Activated CD4-positive, CD25-positive, alpha-beta regulatory T cell treated with anti-CD3 and anti-CD28 coated beads, Interleukin-2, amount 50 U/mL, for 72 hours (primary cell): ENCODE data around the gene NUP160.
"Not testable (repeated sequence)": the region's sequence is repeated elsewhere in the genome, so short reads cannot be mapped to it uniquely, and the experiment has no call there.

Experiments
- DNase-seq: peaks from one replicate; pipeline ENCODE4 v3.0.0; 2021

NUP160 gene

GRCh38 chr11:47784785-47785381 is 63.3 kb downstream of the NUP160 start:
- DNase-seq: no peak

- DNase-seq: no peak
Observed at GRCh38 chr11:47783087-47783610, 65.0 kb downstream of the NUP160 start.

GRCh38 chr11:47778878-47779483 is 69.2 kb downstream of the NUP160 start:
- DNase-seq: no peak

- DNase-seq: no peak
Observed at GRCh38 chr11:47775240-47775869, 72.8 kb downstream of the NUP160 start.

GRCh38 chr11:47773882-47774281 is 74.3 kb downstream of the NUP160 start:
- no peak for DNase-seq

GRCh38 chr11:47769556-47769955 is 78.6 kb downstream of the NUP160 start:
- not testable (repeated sequence) for DNase-seq

GRCh38 chr11:47768101-47768612 is 80.0 kb downstream of the NUP160 start:
- no peak for DNase-seq

GRCh38 chr11:47766509-47767227 is 81.5 kb downstream of the NUP160 start:
- peak; percentile 73 for DNase-seq

- DNase-seq: no peak
Observed at GRCh38 chr11:47765086-47765485, 83.1 kb downstream of the NUP160 start.

- DNase-seq: not testable (repeated sequence)
Observed at GRCh38 chr11:47759291-47759690, 88.9 kb downstream of the NUP160 start.

- no peak for DNase-seq
Observed at GRCh38 chr11:47756208-47756607, 91.9 kb downstream of the NUP160 start.

- no peak for DNase-seq
Observed at GRCh38 chr11:47750725-47751124, 97.4 kb downstream of the NUP160 start.

GRCh38 chr11:47742494-47742893 is 105.7 kb downstream of the NUP160 start:
- not testable (repeated sequence) for DNase-seq

- not testable (repeated sequence) for DNase-seq
Observed at GRCh38 chr11:47737817-47738216, 110.3 kb downstream of the NUP160 start.

GRCh38 chr11:47732271-47732670 is 115.9 kb downstream of the NUP160 start:
- DNase-seq: no peak

- no peak for DNase-seq
Observed at GRCh38 chr11:47731475-47731874, 116.7 kb downstream of the NUP160 start.
